Thyroid gland (tissue), 4 donors: ENCODE data around the gene CARD14.

ENCODE experiments used
- CTCF ChIP-seq, 6 experiments: fragments of 200-600 bp in 3 of 6; fragments of 450-650 bp in 3 of 6; sonication (generic) in 3 of 6; IDR thresholded peaks; one replicate each; pipeline ENCODE4 v1.5.1; 2016 to 2019; ENCODE audit warnings: antibody characterized with exemption in 6 of 6, mild to moderate bottlenecking in 2 of 6, inconsistent platforms in 1 of 6, moderate library complexity in 1 of 6
- POLR2A ChIP-seq, 2 donors: fragments of 450-650 bp; IDR thresholded peaks; one replicate each; pipeline ENCODE4 v1.6.1; 2017; ENCODE audit warnings: antibody characterized with exemption in 2 of 2, mild to moderate bottlenecking in 2 of 2, moderate library complexity in 1 of 2

GRCh38 chr17:80187090-80187489 lies 17.3 kb downstream of the CARD14 start:
- TF ChIP-seq CTCF (IDR thresholded peaks at IDR 0.05) (no peak), POLR2A (IDR thresholded peaks at IDR 0.05) (no peak)
